Measurements from ENCODE around the gene SPINDOC. TPM values are rescaled to one million over a fixed set of nuclear protein-coding genes. Genes with fewer than 3 reads are reported as not detected.

The SPINDOC gene
- total and polyA plus RNA-seq, 2 experiments from 2014 or later, result 0.86 to 15.3 TPM

- DNase-seq, result no peak
- peaks cover 97% of the 10 kb centered on the region for H3K79me2 ChIP-seq (ENCODE audit: insufficient read depth)
- WGBS, 2 experiments (ENCODE audit: low coverage in 1 of 2, low lambda C conversion rate in 2 of 2, missing lambda C conversion rate in 2 of 2), result 80 to 87% methylated on average over 3 of the region's 3 CpGs
Observed at GRCh38 chr11:63847363-63847762, 34.1 kb downstream of the SPINDOC start.

DNA sequence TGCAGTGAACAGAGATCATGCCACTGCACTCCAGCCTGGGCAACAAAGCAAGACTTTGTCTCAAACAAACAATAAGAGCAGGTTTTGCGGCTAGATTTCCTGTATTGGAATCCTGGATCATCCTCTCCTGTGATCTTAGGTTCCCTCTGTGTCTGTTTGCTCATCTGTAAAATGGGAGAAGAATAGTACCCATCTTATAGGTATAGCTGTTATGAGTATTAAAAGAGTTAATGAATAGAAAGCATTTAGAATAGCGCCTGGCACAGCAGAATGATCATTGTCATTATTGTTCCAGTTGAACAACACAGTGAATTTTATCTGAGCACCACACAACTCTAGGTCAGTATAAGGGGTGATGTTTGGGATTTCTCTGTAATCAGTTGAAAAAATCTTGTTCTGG lies 36.4 kb downstream of the SPINDOC start:
- TF ChIP-seq EZH2 (IDR thresholded peaks at IDR 0.05; ENCODE audit: insufficient read depth, poor library complexity, severe bottlenecking), result no peak
- no peak for TF ChIP-seq EZH2phosphoT487 (IDR thresholded peaks at IDR 0.05; ENCODE audit: insufficient read depth, low read depth)
- Histone ChIP-seq H3K79me2 (ENCODE audit: insufficient read depth) (peaks cover 97% of the 10 kb centered on the region), H3F3A (ENCODE audit: insufficient read depth) (peaks cover 14% of the 10 kb centered on the region), H3K9ac (no peak overlapping the region), H3K4me2 (ENCODE audit: unreplicated experiment) (no peak overlapping the region), H3K36me3 (ENCODE audit: low read depth) (no peaks in the 10 kb centered on the region), H4K20me1 (ENCODE audit: insufficient read depth) (peaks cover 9% of the 10 kb centered on the region; the same call in 1 of the 2 replicates), H2AFZ (no peak overlapping the region), H3K9me2 (ENCODE audit: insufficient read depth) (no peaks in the 10 kb centered on the region), H3K9me3 (ENCODE audit: low read depth) (no peaks in the 10 kb centered on the region), H3K27me3 (replicated peaks; ENCODE audit: insufficient read depth) (no peaks in the 10 kb centered on the region), H3K27ac (no peak overlapping the region), H3K4me1 (ENCODE audit: insufficient read depth) (peaks cover 22% of the 10 kb centered on the region), H3K4me3 (no peak overlapping the region)
- in situ Hi-C loops (cut with MboI), result no loop called here
- DNase-seq, result no peak
- 75 to 83% methylated on average over 2 of the region's 2 CpGs for WGBS, 2 experiments (ENCODE audit: low coverage in 1 of 2, low lambda C conversion rate in 2 of 2, missing lambda C conversion rate in 2 of 2)

More at GRCh38 chr11:63847363-63847762, 34.1 kb downstream of the SPINDOC start:
- Histone ChIP-seq H3F3A (ENCODE audit: insufficient read depth) (peaks cover 24% of the 10 kb centered on the region), H3K36me3 (ENCODE audit: low read depth) (no peaks in the 10 kb centered on the region), H3K4me1 (ENCODE audit: insufficient read depth) (peaks cover 23% of the 10 kb centered on the region), H3K27ac (no peak overlapping the region), H3K9ac (no peak overlapping the region), H3K9me3 (ENCODE audit: low read depth) (no peaks in the 10 kb centered on the region), H3K4me3 (no peak overlapping the region), H4K20me1 (ENCODE audit: insufficient read depth) (peaks cover 9% of the 10 kb centered on the region; the same call in 1 of the 2 replicates), H3K9me2 (ENCODE audit: insufficient read depth) (no peaks in the 10 kb centered on the region), H3K27me3 (replicated peaks; ENCODE audit: insufficient read depth) (no peaks in the 10 kb centered on the region), H3K4me2 (ENCODE audit: unreplicated experiment) (no peak overlapping the region), H2AFZ (no peak overlapping the region)
- in situ Hi-C loops (cut with MboI), result no loop called here
- TF ChIP-seq EZH2 (IDR thresholded peaks at IDR 0.05; ENCODE audit: insufficient read depth, poor library complexity, severe bottlenecking) (no peak), EZH2phosphoT487 (IDR thresholded peaks at IDR 0.05; ENCODE audit: insufficient read depth, low read depth) (no peak)

- H3K27me3 ChIP-seq (replicated peaks; ENCODE audit: insufficient read depth), result no peaks in the 10 kb centered on the region
- peaks cover 100% of the 10 kb centered on the region for H3K79me2 ChIP-seq (ENCODE audit: insufficient read depth)
- H3K4me1 ChIP-seq (ENCODE audit: insufficient read depth), result peaks cover 10% of the 10 kb centered on the region
- H3K9me3 ChIP-seq (ENCODE audit: low read depth), result no peaks in the 10 kb centered on the region
- no peak for TF ChIP-seq EZH2phosphoT487 (IDR thresholded peaks at IDR 0.05; ENCODE audit: insufficient read depth, low read depth)
- no peak for TF ChIP-seq EZH2 (IDR thresholded peaks at IDR 0.05; ENCODE audit: insufficient read depth, poor library complexity, severe bottlenecking)
- no peak overlapping the region for H3K9ac ChIP-seq
- H3K9me2 ChIP-seq (ENCODE audit: insufficient read depth), result no peaks in the 10 kb centered on the region
- peaks cover 4% of the 10 kb centered on the region; the same call in 1 of the 2 replicates for H4K20me1 ChIP-seq (ENCODE audit: insufficient read depth)
- H3K36me3 ChIP-seq (ENCODE audit: low read depth), result no peaks in the 10 kb centered on the region
- H3K4me2 ChIP-seq (ENCODE audit: unreplicated experiment), result no peak overlapping the region
- H3K27ac ChIP-seq, result no peak overlapping the region
- H2AFZ ChIP-seq, result no peak overlapping the region
- peaks cover 2% of the 10 kb centered on the region for H3F3A ChIP-seq (ENCODE audit: insufficient read depth)
- no peak for DNase-seq
- 86 to 95% methylated on average over 5 of the region's 5 CpGs for WGBS, 2 experiments (ENCODE audit: low coverage in 1 of 2, low lambda C conversion rate in 2 of 2, missing lambda C conversion rate in 2 of 2)
- H3K4me3 ChIP-seq, result no peak overlapping the region
- in situ Hi-C loops (cut with MboI), result no loop called here
Observed at GRCh38 chr11:63850920-63851319, 37.7 kb downstream of the SPINDOC start.

DNA sequence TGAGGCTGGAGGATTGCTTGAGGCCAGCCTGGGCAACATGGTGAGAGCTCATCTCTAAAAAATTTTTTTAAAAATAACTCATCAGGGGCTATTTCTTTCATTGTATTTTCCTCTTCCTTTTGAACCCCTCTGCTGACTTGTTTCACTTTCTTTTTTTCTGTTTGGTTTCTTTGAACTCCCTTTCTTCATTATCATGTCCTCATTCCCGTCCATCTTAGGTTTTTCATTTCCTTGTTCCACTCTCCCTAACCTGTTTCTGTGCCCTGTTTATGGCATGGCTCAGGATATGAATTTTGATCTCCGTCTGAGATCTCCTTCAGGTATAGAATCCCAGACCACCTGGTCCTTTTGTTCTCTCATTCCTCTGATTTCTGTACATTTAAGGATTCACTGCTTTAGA lies 38.1 kb downstream of the SPINDOC start:
- Histone ChIP-seq H3K4me1 (ENCODE audit: insufficient read depth) (peaks cover 8% of the 10 kb centered on the region; the same call in 1 of the 2 replicates), H3K79me2 (ENCODE audit: insufficient read depth) (peaks cover 100% of the 10 kb centered on the region), H3K4me3 (no peak overlapping the region), H3K9me2 (ENCODE audit: insufficient read depth) (no peaks in the 10 kb centered on the region), H3K27ac (no peak overlapping the region), H4K20me1 (ENCODE audit: insufficient read depth) (peaks cover 4% of the 10 kb centered on the region; the same call in 1 of the 2 replicates), H3K9me3 (ENCODE audit: low read depth) (no peaks in the 10 kb centered on the region), H3K4me2 (ENCODE audit: unreplicated experiment) (no peak overlapping the region), H3K36me3 (ENCODE audit: low read depth) (no peaks in the 10 kb centered on the region), H3K9ac (no peak overlapping the region), H3F3A (ENCODE audit: insufficient read depth) (no peaks in the 10 kb centered on the region; the same call in 1 of the 2 replicates), H2AFZ (no peak overlapping the region), H3K27me3 (replicated peaks; ENCODE audit: insufficient read depth) (no peaks in the 10 kb centered on the region)
- no peak for DNase-seq
- 67% methylated on average over 2 of the region's 2 CpGs for WGBS, 2 experiments (ENCODE audit: low coverage in 1 of 2, low lambda C conversion rate in 2 of 2, missing lambda C conversion rate in 2 of 2)
- TF ChIP-seq EZH2 (IDR thresholded peaks at IDR 0.05; ENCODE audit: insufficient read depth, poor library complexity, severe bottlenecking), result no peak
- no peak for TF ChIP-seq EZH2phosphoT487 (IDR thresholded peaks at IDR 0.05; ENCODE audit: insufficient read depth, low read depth)
- in situ Hi-C loops (cut with MboI), result no loop called here
